GM18499 (cell line): ENCODE results near the gene PDE4DIP.
"Not testable (repeated sequence)": the region's sequence is repeated elsewhere in the genome, so short reads cannot be mapped to it uniquely, and the experiment has no call there.

Experiments used
- ATAC-seq: cut with Tn5 transposase; IDR thresholded peaks from one replicate; pipeline ENCODE4 v1.9.1; 2021; ENCODE audit warnings: moderate number of reproducible peaks; ENCODE audit not compliant: insufficient read depth, unreplicated experiment

PDE4DIP gene

GRCh38 chr1:148844220-148844619 lies at the start of gene PDE4DIP:
Gene PDE4DIP, plus strand, starts transcription at chr1:148844428. Its CDS starts 347 bp downstream, at chr1:148844775.
- ATAC-seq = not testable (repeated sequence)

- ATAC-seq = not testable (repeated sequence)
These were observed 35.8 kb upstream of the PDE4DIP start for GRCh38 chr1:148808268-148808928.

GRCh38 chr1:148808929-148809283 lies 35.3 kb upstream of the PDE4DIP start:
- not testable (repeated sequence) for ATAC-seq

- not testable (repeated sequence) for ATAC-seq
These were observed 22.0 kb upstream of the PDE4DIP start for GRCh38 chr1:148822180-148822579.

- not testable (repeated sequence) for ATAC-seq
These were observed 20.4 kb upstream of the PDE4DIP start for GRCh38 chr1:148823822-148824221.

GRCh38 chr1:148825029-148825428 lies 19.2 kb upstream of the PDE4DIP start:
- not testable (repeated sequence) for ATAC-seq

GRCh38 chr1:148828531-148828930 lies 15.7 kb upstream of the PDE4DIP start:
- ATAC-seq = not testable (repeated sequence)

GRCh38 chr1:148828962-148829361 lies 15.3 kb upstream of the PDE4DIP start:
- not testable (repeated sequence) for ATAC-seq

- ATAC-seq = not testable (repeated sequence)
These were observed 14.9 kb upstream of the PDE4DIP start for GRCh38 chr1:148829365-148829764.

- ATAC-seq = not testable (repeated sequence)
These were observed 3.0 kb upstream of the PDE4DIP start for GRCh38 chr1:148841262-148841661.

- not testable (repeated sequence) for ATAC-seq
These were observed 423 bp downstream of the PDE4DIP start for GRCh38 chr1:148844651-148845050.

- not testable (repeated sequence) for ATAC-seq
These were observed 840 bp downstream of the PDE4DIP start for GRCh38 chr1:148845068-148845467.

- not testable (repeated sequence) for ATAC-seq
These were observed 6.1 kb downstream of the PDE4DIP start for GRCh38 chr1:148850347-148850746.

- ATAC-seq = not testable (repeated sequence)
These were observed 6.6 kb downstream of the PDE4DIP start for GRCh38 chr1:148850840-148851239.

- not testable (repeated sequence) for ATAC-seq
These were observed 7.5 kb downstream of the PDE4DIP start for GRCh38 chr1:148851684-148852083.

GRCh38 chr1:148853363-148853762 lies 9.1 kb downstream of the PDE4DIP start:
- not testable (repeated sequence) for ATAC-seq

- not testable (repeated sequence) for ATAC-seq
These were observed 9.8 kb downstream of the PDE4DIP start for GRCh38 chr1:148854063-148854462.

- ATAC-seq = not testable (repeated sequence)
These were observed 11.1 kb downstream of the PDE4DIP start for GRCh38 chr1:148855367-148855766.

- ATAC-seq = not testable (repeated sequence)
These were observed 15.8 kb downstream of the PDE4DIP start for GRCh38 chr1:148860049-148860448.

GRCh38 chr1:148860579-148861259 lies 16.5 kb downstream of the PDE4DIP start:
- not testable (repeated sequence) for ATAC-seq

GRCh38 chr1:148862590-148862989 lies 18.4 kb downstream of the PDE4DIP start:
- not testable (repeated sequence) for ATAC-seq
